Esophagus muscularis mucosa (tissue), 4 donors: ENCODE data around the gene CRY1. TPM values are rescaled to one million over a fixed set of nuclear protein-coding genes. Genes with fewer than 3 reads are reported as not detected.

Experiments used
- DNase-seq: peaks from one replicate; pipeline ENCODE4 v3.0.0-alpha.2; 2017; ENCODE audit errors: extremely low spot score
- H3K27ac ChIP-seq, 4 donors: fragments of 200-600 bp; sonication (generic); replicated peaks in 1 of 4; 1 replicate in 3 of 4; 2 replicates in 1 of 4; pipeline ENCODE4 v1.5.1; 2016 to 2019; ENCODE audit warnings: mild to moderate bottlenecking in 1 of 4
- H3K27me3 ChIP-seq, 4 donors: fragments of 200-600 bp; sonication (generic); one replicate each; pipeline versions ENCODE4 v1.5.1 to v1.6.0; 2016 to 2019
- H3K36me3 ChIP-seq, 4 donors: fragments of 200-600 bp; sonication (generic); one replicate each; pipeline ENCODE4 v1.5.1; 2016 to 2019
- H3K4me1 ChIP-seq, 4 donors: fragments of 200-600 bp; sonication (generic); one replicate each; pipeline ENCODE4 v1.5.1; 2016 to 2019
- H3K4me3 ChIP-seq, 4 donors: fragments of 200-600 bp; sonication (generic); 1 replicate in 2 of 4; 2 replicates in 2 of 4; pipeline ENCODE4 v1.5.1; 2016 to 2019; ENCODE audit warnings: mild to moderate bottlenecking in 4 of 4, moderate library complexity in 1 of 4
- H3K9me3 ChIP-seq, 4 donors: fragments of 200-600 bp; sonication (generic); 1 replicate in 3 of 4; 2 replicates in 1 of 4; pipeline ENCODE4 v1.5.1; 2016 to 2019
- CTCF ChIP-seq, 3 experiments: fragments of 200-600 bp in 2 of 3; fragments of 450-650 bp in 1 of 3; sonication (generic) in 2 of 3; IDR thresholded peaks; one replicate each; pipeline ENCODE4 v1.5.1; 2017 to 2019; ENCODE audit warnings: antibody characterized with exemption in 3 of 3, mild to moderate bottlenecking in 2 of 3, moderate library complexity in 1 of 3
- EP300 ChIP-seq: sonication (generic); formaldehyde crosslinking; IDR thresholded peaks from one replicate; pipeline ENCODE4 v1.6.1; 2017; ENCODE audit warnings: antibody characterized with exemption
- POLR2A ChIP-seq: fragments of 450-650 bp; IDR thresholded peaks from one replicate; pipeline ENCODE4 v1.6.1; 2017; ENCODE audit warnings: antibody characterized with exemption, moderate library complexity, mild to moderate bottlenecking, low read depth
- POLR2AphosphoS5 ChIP-seq, 2 donors: sonication (generic); formaldehyde crosslinking; IDR thresholded peaks; one replicate each; pipeline ENCODE4 v1.6.1; 2017; ENCODE audit warnings: antibody characterized with exemption in 2 of 2
- WGBS: methylation state at CpG from one replicate; pipeline ENCODE4 v1.1.5; 2018; 5-methylcytosine and 5-hydroxymethylcytosine counted together
- intact Hi-C: fragments of 100-400 bp; cut with DNase I; formaldehyde crosslinking; loops from one replicate; pipeline ENCODE4 v1.15.1; 2023
- total RNA-seq, 4 donors: library from RNA; depleted of rRNA; stranded (reverse); fragments of >200 nt; gene quantifications; one replicate each; pipeline versions ENCODE4 v1.1.0 to v1.2.1, GENCODE V29; 2016

Gene CRY1
- total RNA-seq, 4 donors from 2014 or later, result 29.1 to 42.9 (median 34.9) TPM

- intact Hi-C loops, result loop anchor here (5.0 kb wide), 2 partner anchors 58 to 133 kb away; partner anchors contain the start of gene TMEM263
- DNase-seq, result no peak
- no peak for TF ChIP-seq POLR2A
- TF ChIP-seq POLR2AphosphoS5 (IDR thresholded peaks at IDR 0.05), result no peak
- no peak for TF ChIP-seq CTCF (IDR thresholded peaks at IDR 0.05)
- TF ChIP-seq EP300, result no peak
- Histone ChIP-seq H3K4me3 (peak overlapping the region; percentile 80 to 93 (median 89)), H3K9me3 (no peaks in the 10 kb centered on the region), H3K27me3 (no peaks in the 10 kb centered on the region), H3K4me1 (peaks cover 18 to 55% (median 39%) of the 10 kb centered on the region in 4 donors), H3K36me3 (no peaks in the 10 kb centered on the region), H3K27ac (peak overlapping the region; percentile 97 to 100 (median 98))
- WGBS, result 88% methylated on average over 2 of the region's 2 CpGs
Measured at GRCh38 chr12:107090711-107091110, 2.6 kb downstream of the CRY1 start.

- TF ChIP-seq POLR2AphosphoS5 (IDR thresholded peaks at IDR 0.05), result no peak
- no peak for TF ChIP-seq CTCF (IDR thresholded peaks at IDR 0.05)
- DNase-seq, result no peak
- 87% methylated on average over 2 of the region's 2 CpGs for WGBS
- H3K4me3 ChIP-seq, result no peak overlapping the region
- peaks cover 11 to 49% (median 32%) of the 10 kb centered on the region in 4 donors for H3K4me1 ChIP-seq
- H3K27me3 ChIP-seq, result no peaks in the 10 kb centered on the region
- no peaks in the 10 kb centered on the region for H3K36me3 ChIP-seq
- intact Hi-C loops, result no loop called here
- H3K9me3 ChIP-seq, result no peaks in the 10 kb centered on the region
- no peak overlapping the region for H3K27ac ChIP-seq
Measured at GRCh38 chr12:107088912-107089311, 4.4 kb downstream of the CRY1 start.

DNA sequence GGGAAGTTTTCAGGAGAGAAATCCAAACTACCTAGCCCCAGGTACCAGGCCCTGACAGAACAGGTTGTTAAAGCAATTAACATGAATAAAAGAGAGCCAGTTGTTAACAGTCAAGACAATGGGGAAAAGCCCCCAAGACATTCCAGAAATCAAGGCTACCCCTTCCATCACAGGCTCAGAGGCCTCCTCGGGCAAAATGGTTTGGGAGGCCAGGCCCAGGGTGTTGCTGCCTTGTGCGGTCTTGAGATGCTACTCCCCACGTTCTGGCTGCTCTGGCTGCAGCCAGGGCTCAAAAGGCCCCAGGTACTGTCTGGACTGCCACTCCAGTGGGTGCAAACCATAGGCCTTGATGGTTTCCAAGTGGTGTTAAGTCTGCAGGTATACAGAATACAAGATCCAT lies 7.0 kb downstream of the CRY1 start:
- intact Hi-C loops, result no loop called here
- Histone ChIP-seq H3K4me3 (no peak overlapping the region), H3K27me3 (no peaks in the 10 kb centered on the region), H3K27ac (no peak overlapping the region), H3K4me1 (peaks cover 6 to 35% (median 21%) of the 10 kb centered on the region in 4 donors), H3K9me3 (no peaks in the 10 kb centered on the region), H3K36me3 (no peaks in the 10 kb centered on the region)
- no peak for DNase-seq
- 85% methylated on average over 3 of the region's 3 CpGs for WGBS
- TF ChIP-seq CTCF (IDR thresholded peaks at IDR 0.05) (no peak), POLR2A (no peak), EP300 (no peak), POLR2AphosphoS5 (IDR thresholded peaks at IDR 0.05) (no peak)

DNA sequence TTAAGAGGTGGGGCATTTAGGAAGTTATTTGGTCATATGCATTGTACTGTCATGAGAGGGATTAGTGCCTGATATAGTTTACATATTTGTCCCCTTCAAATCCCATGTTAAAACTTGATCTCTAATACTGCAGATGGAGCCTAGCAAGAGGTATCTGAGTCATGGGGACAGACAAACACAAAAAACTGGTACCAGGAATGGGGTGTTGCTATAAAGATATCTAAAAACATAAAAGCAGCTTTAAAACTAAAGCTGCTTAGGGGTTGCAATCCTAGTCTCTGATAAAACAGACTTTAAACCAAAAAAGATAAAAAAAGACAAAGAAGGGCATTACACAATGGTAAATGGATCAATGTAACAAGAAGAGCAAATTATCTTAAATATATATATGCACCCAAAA lies 11.6 kb downstream of the CRY1 start:
- no peak for TF ChIP-seq POLR2A
- no peak for TF ChIP-seq CTCF (IDR thresholded peaks at IDR 0.05)
- TF ChIP-seq POLR2AphosphoS5 (IDR thresholded peaks at IDR 0.05), result no peak
- no peak for TF ChIP-seq EP300
- no peak overlapping the region for H3K4me3 ChIP-seq
- no peak for DNase-seq
- intact Hi-C loops, result no loop called here
- no peaks in the 10 kb centered on the region for H3K27me3 ChIP-seq
- H3K4me1 ChIP-seq, result peaks cover 0 to 26% (median 11%) of the 10 kb centered on the region in 4 donors
- H3K9me3 ChIP-seq, result no peaks in the 10 kb centered on the region
- H3K27ac ChIP-seq, result no peak overlapping the region
- no peaks in the 10 kb centered on the region for H3K36me3 ChIP-seq

GRCh38 chr12:107080299-107080698 lies 13.1 kb downstream of the CRY1 start:
- no peak overlapping the region for H3K4me3 ChIP-seq
- no peaks in the 10 kb centered on the region for H3K36me3 ChIP-seq
- H3K9me3 ChIP-seq, result no peaks in the 10 kb centered on the region
- no peak overlapping the region for H3K27ac ChIP-seq
- H3K4me1 ChIP-seq, result peaks cover 0 to 18% (median 11%) of the 10 kb centered on the region in 4 donors
- WGBS, result 80% methylated on average over 6 of the region's 6 CpGs
- TF ChIP-seq CTCF (IDR thresholded peaks at IDR 0.05), result no peak
- TF ChIP-seq EP300, result no peak
- TF ChIP-seq POLR2A, result no peak
- no peak for TF ChIP-seq POLR2AphosphoS5 (IDR thresholded peaks at IDR 0.05)
- intact Hi-C loops, result no loop called here
- H3K27me3 ChIP-seq, result no peaks in the 10 kb centered on the region
- DNase-seq, result no peak
